Suprapubic skin (tissue), 4 donors: Measurements from ENCODE around the gene FOXN3. TPM values are rescaled to one million over a fixed set of nuclear protein-coding genes. Genes with fewer than 3 reads are reported as not detected.

Experiments
- DNase-seq, 2 donors: peaks; one replicate each; pipeline ENCODE4 v3.0.0-alpha.2; 2019; ENCODE audit warnings: low spot score in 2 of 2
- H3K27ac ChIP-seq: fragments of 200-600 bp; sonication (generic); one replicate; pipeline ENCODE4 v1.5.1; 2019
- H3K27me3 ChIP-seq: fragments of 200-600 bp; sonication (generic); one replicate; pipeline ENCODE4 v1.5.1; 2019
- H3K36me3 ChIP-seq: fragments of 200-600 bp; sonication (generic); one replicate; pipeline ENCODE4 v1.5.1; 2019
- H3K4me1 ChIP-seq: fragments of 200-600 bp; sonication (generic); one replicate; pipeline ENCODE4 v1.5.1; 2019
- H3K4me3 ChIP-seq: fragments of 200-600 bp; sonication (generic); one replicate; pipeline ENCODE4 v1.5.1; 2019; ENCODE audit warnings: mild to moderate bottlenecking
- H3K9me3 ChIP-seq: fragments of 200-600 bp; sonication (generic); one replicate; pipeline ENCODE4 v1.5.1; 2019
- CTCF ChIP-seq, 2 donors: fragments of 200-600 bp in 1 of 2; fragments of 450-650 bp in 1 of 2; sonication (generic) in 1 of 2; IDR thresholded peaks; one replicate each; pipeline ENCODE4 v1.5.1; 2016 to 2019; ENCODE audit warnings: antibody characterized with exemption in 2 of 2, mild to moderate bottlenecking in 1 of 2, moderate library complexity in 1 of 2
- EP300 ChIP-seq: sonication (generic); formaldehyde crosslinking; IDR thresholded peaks from one replicate; pipeline ENCODE4 v1.6.1; 2017; ENCODE audit warnings: antibody characterized with exemption
- POLR2A ChIP-seq, 2 donors: fragments of 450-650 bp; IDR thresholded peaks; one replicate each; pipeline ENCODE4 v1.6.1; 2017; ENCODE audit warnings: antibody characterized with exemption in 2 of 2, mild to moderate bottlenecking in 2 of 2, moderate library complexity in 2 of 2
- POLR2AphosphoS5 ChIP-seq, 3 donors: sonication (generic); formaldehyde crosslinking; IDR thresholded peaks; one replicate each; pipeline ENCODE4 v1.6.1; 2017; ENCODE audit warnings: antibody characterized with exemption in 3 of 3
- WGBS: methylation state at CpG from one replicate; pipeline ENCODE4 v1.1.5; 2018; 5-methylcytosine and 5-hydroxymethylcytosine counted together
- total RNA-seq, 4 donors: library from RNA; depleted of rRNA; stranded (reverse); fragments of >200 nt; gene quantifications; one replicate each; pipeline ENCODE4 v1.1.0, GENCODE V29; 2016

Gene FOXN3
- total RNA-seq, 4 donors from 2014 or later = 117 to 272 (median 172) TPM

- no peaks in the 10 kb centered on the region for H3K36me3 ChIP-seq
- TF ChIP-seq POLR2AphosphoS5 (IDR thresholded peaks at IDR 0.05) (no peak), POLR2A (IDR thresholded peaks at IDR 0.05) (no peak), CTCF (IDR thresholded peaks at IDR 0.05) (no peak), EP300 (no peak)
- WGBS = 91% methylated on average over 3 of the region's 3 CpGs
- H3K4me1 ChIP-seq = peaks cover 21% of the 10 kb centered on the region
- no peak overlapping the region for H3K27ac ChIP-seq
- DNase-seq = peak in 1 of 2 donors; percentile 1
- no peaks in the 10 kb centered on the region for H3K27me3 ChIP-seq
- no peak overlapping the region for H3K4me3 ChIP-seq
- H3K9me3 ChIP-seq = no peaks in the 10 kb centered on the region
Measured at GRCh38 chr14:89402363-89402762, 14.7 kb downstream of the FOXN3 start.

GRCh38 chr14:89401761-89402160, 15.3 kb downstream of the FOXN3 start:
- H3K27me3 ChIP-seq = no peaks in the 10 kb centered on the region
- peaks cover 15% of the 10 kb centered on the region for H3K4me1 ChIP-seq
- H3K9me3 ChIP-seq = no peaks in the 10 kb centered on the region
- WGBS = 59% methylated on average over 4 of the region's 4 CpGs
- no peak overlapping the region for H3K4me3 ChIP-seq
- H3K36me3 ChIP-seq = no peaks in the 10 kb centered on the region
- H3K27ac ChIP-seq = no peak overlapping the region
- peak in 1 of 2 donors; percentile 29 for DNase-seq
- no peak for TF ChIP-seq POLR2A (IDR thresholded peaks at IDR 0.05)
- TF ChIP-seq EP300 = no peak
- no peak for TF ChIP-seq POLR2AphosphoS5 (IDR thresholded peaks at IDR 0.05)
- no peak for TF ChIP-seq CTCF (IDR thresholded peaks at IDR 0.05)

GRCh38 chr14:89401241-89401640, 15.8 kb downstream of the FOXN3 start:
- WGBS = 93% methylated on average over 5 of the region's 5 CpGs
- H3K36me3 ChIP-seq = no peaks in the 10 kb centered on the region
- H3K9me3 ChIP-seq = no peaks in the 10 kb centered on the region
- no peak overlapping the region for H3K4me3 ChIP-seq
- DNase-seq = peak in 1 of 2 donors; percentile 33
- H3K27ac ChIP-seq = no peak overlapping the region
- peaks cover 13% of the 10 kb centered on the region for H3K4me1 ChIP-seq
- TF ChIP-seq POLR2AphosphoS5 (IDR thresholded peaks at IDR 0.05) = no peak
- TF ChIP-seq POLR2A (IDR thresholded peaks at IDR 0.05) = no peak
- no peak for TF ChIP-seq CTCF (IDR thresholded peaks at IDR 0.05)
- no peak for TF ChIP-seq EP300
- no peaks in the 10 kb centered on the region for H3K27me3 ChIP-seq

- TF ChIP-seq CTCF (IDR thresholded peaks at IDR 0.05) (no peak), POLR2A (IDR thresholded peaks at IDR 0.05) (no peak), EP300 (no peak), POLR2AphosphoS5 (IDR thresholded peaks at IDR 0.05) (no peak)
- WGBS = 98% methylated on average over 2 of the region's 2 CpGs
- H3K4me1 ChIP-seq = peaks cover 14% of the 10 kb centered on the region
Measured at GRCh38 chr14:89400529-89400928, 16.5 kb downstream of the FOXN3 start.

GRCh38 chr14:89399594-89400068, 17.4 kb downstream of the FOXN3 start:
- TF ChIP-seq EP300 (no peak), CTCF (IDR thresholded peaks at IDR 0.05) (no peak), POLR2A (IDR thresholded peaks at IDR 0.05) (no peak), POLR2AphosphoS5 (IDR thresholded peaks at IDR 0.05) (no peak)
- Histone ChIP-seq H3K4me3 (no peak overlapping the region), H3K36me3 (no peaks in the 10 kb centered on the region), H3K27ac (no peak overlapping the region), H3K4me1 (peaks cover 21% of the 10 kb centered on the region), H3K9me3 (no peaks in the 10 kb centered on the region), H3K27me3 (no peaks in the 10 kb centered on the region)
- peak in 1 of 2 donors; percentile 49 for DNase-seq
- 30% methylated on average over 10 of the region's 10 CpGs for WGBS

More at GRCh38 chr14:89400529-89400928, 16.5 kb downstream of the FOXN3 start:
- Histone ChIP-seq H3K4me3 (no peak overlapping the region), H3K27me3 (no peaks in the 10 kb centered on the region), H3K27ac (no peak overlapping the region), H3K36me3 (no peaks in the 10 kb centered on the region), H3K9me3 (no peaks in the 10 kb centered on the region)
- peak in 1 of 2 donors; percentile 37 for DNase-seq
